Activated CD4-positive, alpha-beta T cell treated with anti-CD3 and anti-CD28 coated beads, Interleukin-2, amount 10 ng/mL, durations not matched to agents 24 days and 14 days (primary cell): ENCODE results near the gene PRR5L. TPM values are rescaled to one million over a fixed set of nuclear protein-coding genes. Genes with fewer than 3 reads are reported as not detected.

Experiments
- DNase-seq: peaks from one replicate; pipeline ENCODE4 v3.0.0; 2022
- H3K27ac Mint-ChIP-seq: one replicate; pipeline ENCODE4 v1.8.0; 2022; ENCODE audit warnings: mild to moderate bottlenecking, mixed read lengths
- H3K27me3 Mint-ChIP-seq: one replicate; pipeline ENCODE4 v1.8.0; 2022; ENCODE audit warnings: mixed read lengths
- H3K36me3 Mint-ChIP-seq: one replicate; pipeline ENCODE4 v1.8.0; 2022; ENCODE audit warnings: low read depth, mild to moderate bottlenecking, mixed read lengths
- H3K4me1 Mint-ChIP-seq: one replicate; pipeline ENCODE4 v1.8.0; 2021; ENCODE audit warnings: mixed read lengths
- H3K4me3 Mint-ChIP-seq: one replicate; pipeline ENCODE4 v1.8.0; 2022; ENCODE audit warnings: mild to moderate bottlenecking, moderate library complexity, mixed read lengths
- H3K9me3 Mint-ChIP-seq: one replicate; pipeline ENCODE4 v1.8.0; 2021; ENCODE audit warnings: mixed read lengths
- intact Hi-C: fragments of 100-400 bp; cut with micrococcal nuclease; formaldehyde crosslinking; loops from one replicate; pipeline ENCODE4 v1.15.1; 2023
- total RNA-seq: library from RNA; stranded (reverse); gene quantifications from 2 replicates; pipeline ENCODE4 v1.2.3, GENCODE V29; 2022

Gene PRR5L
- total RNA-seq, 1 donor from 2014 or later = 54.5 TPM

- intact Hi-C loops = no loop called here
- H3K27ac Mint-ChIP-seq = no peak overlapping the region
- no peak overlapping the region for H3K4me3 Mint-ChIP-seq
- H3K4me1 Mint-ChIP-seq = peaks cover 29% of the 10 kb centered on the region
- peaks cover 57% of the 10 kb centered on the region for H3K36me3 Mint-ChIP-seq
- DNase-seq = no peak
- no peaks in the 10 kb centered on the region for H3K9me3 Mint-ChIP-seq
- H3K27me3 Mint-ChIP-seq = no peaks in the 10 kb centered on the region
Measured at GRCh38 chr11:36427079-36427478, 131.0 kb downstream of the PRR5L start.

DNA sequence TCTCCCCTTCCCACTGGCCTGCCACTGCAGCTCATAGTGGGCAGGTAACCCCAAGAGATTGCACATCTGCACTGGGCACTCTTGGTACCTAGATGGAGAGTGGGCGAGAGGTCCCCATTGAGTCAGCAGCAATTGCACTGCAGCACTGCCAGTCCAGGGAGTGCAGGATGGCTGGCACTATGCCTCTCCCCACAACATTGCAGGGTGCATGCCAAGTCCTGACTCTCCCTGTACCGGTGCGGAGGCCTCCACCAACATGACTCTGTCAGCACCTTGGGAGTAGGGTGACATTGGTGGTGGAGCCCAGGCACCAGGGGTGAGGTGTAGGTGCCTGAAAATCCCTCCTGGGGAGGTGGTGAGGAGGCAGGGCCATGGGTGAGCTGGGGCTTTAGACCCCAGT lies 131.8 kb downstream of the PRR5L start:
- H3K27me3 Mint-ChIP-seq = no peaks in the 10 kb centered on the region
- no peak overlapping the region for H3K4me3 Mint-ChIP-seq
- peaks cover 29% of the 10 kb centered on the region for H3K4me1 Mint-ChIP-seq
- no peak for DNase-seq
- no peaks in the 10 kb centered on the region for H3K9me3 Mint-ChIP-seq
- H3K36me3 Mint-ChIP-seq = peaks cover 60% of the 10 kb centered on the region
- intact Hi-C loops = no loop called here
- no peak overlapping the region for H3K27ac Mint-ChIP-seq

GRCh38 chr11:36431429-36432092 lies 135.5 kb downstream of the PRR5L start:
- H3K36me3 Mint-ChIP-seq = peaks cover 63% of the 10 kb centered on the region
- no peaks in the 10 kb centered on the region for H3K9me3 Mint-ChIP-seq
- peak overlapping the region; percentile 49 for H3K27ac Mint-ChIP-seq
- intact Hi-C loops = loop anchor here (1.0 kb wide), 3 partner anchors 10 to 22 kb away; no protein-coding TSS in a partner anchor
- peaks cover 14% of the 10 kb centered on the region for H3K4me1 Mint-ChIP-seq
- H3K4me3 Mint-ChIP-seq = peak overlapping the region; percentile 51
- DNase-seq = peak; percentile 70
- no peaks in the 10 kb centered on the region for H3K27me3 Mint-ChIP-seq

DNA sequence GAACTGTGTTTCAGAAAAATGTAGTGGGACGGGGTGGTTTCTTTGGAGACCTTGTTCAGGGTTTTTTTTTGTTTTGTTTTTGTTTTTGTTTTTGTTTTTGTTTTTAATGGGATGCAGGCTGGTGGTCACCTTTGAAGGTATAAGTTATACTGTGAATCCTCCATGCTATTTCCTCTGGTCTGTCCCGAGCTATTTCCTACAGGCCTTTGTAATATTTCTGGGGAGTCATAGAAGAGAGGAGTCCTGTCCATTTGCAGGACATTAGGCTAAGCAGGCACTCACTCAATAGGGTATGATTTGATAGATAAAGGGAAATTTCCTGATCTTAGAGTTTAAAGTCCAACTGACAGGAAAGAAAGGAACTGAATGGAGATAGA lies 136.0 kb downstream of the PRR5L start:
- Mint-ChIP-seq H3K4me1 (peaks cover 14% of the 10 kb centered on the region), H3K4me3 (no peak overlapping the region), H3K9me3 (no peaks in the 10 kb centered on the region), H3K27ac (peak overlapping the region; percentile 49), H3K27me3 (no peaks in the 10 kb centered on the region), H3K36me3 (peaks cover 65% of the 10 kb centered on the region)
- DNase-seq = no peak
- intact Hi-C loops = loop anchor here (1.0 kb wide), 1 partner anchor 9 kb away; no protein-coding TSS in a partner anchor

- no peak overlapping the region for H3K27ac Mint-ChIP-seq
- no peaks in the 10 kb centered on the region for H3K9me3 Mint-ChIP-seq
- peaks cover 67% of the 10 kb centered on the region for H3K36me3 Mint-ChIP-seq
- no peaks in the 10 kb centered on the region for H3K27me3 Mint-ChIP-seq
- peaks cover 14% of the 10 kb centered on the region for H3K4me1 Mint-ChIP-seq
- DNase-seq = no peak
- H3K4me3 Mint-ChIP-seq = no peak overlapping the region
- intact Hi-C loops = loop anchor here (1.0 kb wide), 1 partner anchor 9 kb away; no protein-coding TSS in a partner anchor
Measured at GRCh38 chr11:36432738-36433137, 136.7 kb downstream of the PRR5L start.

GRCh38 chr11:36436064-36436463 lies 140.0 kb downstream of the PRR5L start:
- Mint-ChIP-seq H3K9me3 (peaks cover 7% of the 10 kb centered on the region), H3K27ac (no peak overlapping the region), H3K27me3 (no peaks in the 10 kb centered on the region), H3K4me1 (peaks cover 18% of the 10 kb centered on the region), H3K4me3 (no peak overlapping the region), H3K36me3 (peaks cover 79% of the 10 kb centered on the region)
- intact Hi-C loops = no loop called here
- DNase-seq = no peak

DNA sequence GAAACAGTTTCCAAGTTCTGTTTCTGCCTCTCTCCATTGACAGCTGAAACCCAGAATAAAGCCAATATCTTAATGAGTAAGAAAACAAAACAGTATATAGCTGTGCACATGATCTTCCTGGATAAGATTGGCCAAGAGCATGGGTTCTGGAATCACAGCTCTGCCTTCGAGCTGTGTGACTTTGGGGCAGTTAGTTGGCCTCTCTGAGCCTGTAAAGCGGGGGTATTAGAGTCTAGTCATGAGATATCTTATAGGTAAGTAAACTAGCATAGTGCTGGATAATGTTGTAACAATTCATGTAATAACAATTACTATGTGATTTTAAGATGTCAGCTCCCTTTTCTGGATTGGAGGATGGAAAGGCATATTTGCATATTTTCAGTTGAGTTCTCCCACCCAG lies 140.5 kb downstream of the PRR5L start:
- peaks cover 79% of the 10 kb centered on the region for H3K36me3 Mint-ChIP-seq
- no peaks in the 10 kb centered on the region for H3K27me3 Mint-ChIP-seq
- intact Hi-C loops = no loop called here
- DNase-seq = no peak
- no peak overlapping the region for H3K27ac Mint-ChIP-seq
- H3K9me3 Mint-ChIP-seq = peaks cover 7% of the 10 kb centered on the region
- peaks cover 17% of the 10 kb centered on the region for H3K4me1 Mint-ChIP-seq
- H3K4me3 Mint-ChIP-seq = no peak overlapping the region

GRCh38 chr11:36437413-36437812 lies 141.3 kb downstream of the PRR5L start:
- Mint-ChIP-seq H3K9me3 (peaks cover 7% of the 10 kb centered on the region), H3K4me3 (no peak overlapping the region), H3K27me3 (no peaks in the 10 kb centered on the region), H3K4me1 (peaks cover 15% of the 10 kb centered on the region), H3K27ac (no peak overlapping the region), H3K36me3 (peaks cover 77% of the 10 kb centered on the region)
- DNase-seq = no peak
- intact Hi-C loops = no loop called here

GRCh38 chr11:36438126-36438525 lies 142.0 kb downstream of the PRR5L start:
- intact Hi-C loops = no loop called here
- peaks cover 75% of the 10 kb centered on the region for H3K36me3 Mint-ChIP-seq
- no peak overlapping the region for H3K27ac Mint-ChIP-seq

GRCh38 chr11:36441610-36442208 lies 145.6 kb downstream of the PRR5L start:
- Mint-ChIP-seq H3K4me3 (no peak overlapping the region), H3K4me1 (peaks cover 18% of the 10 kb centered on the region), H3K9me3 (peaks cover 7% of the 10 kb centered on the region), H3K27me3 (peaks cover 4% of the 10 kb centered on the region), H3K27ac (no peak overlapping the region), H3K36me3 (peaks cover 71% of the 10 kb centered on the region)
- intact Hi-C loops = loop anchor here (1.0 to 2.0 kb wide), 3 partner anchors 9 to 51 kb away; no protein-coding TSS in a partner anchor
- DNase-seq = no peak

More at GRCh38 chr11:36438126-36438525, 142.0 kb downstream of the PRR5L start:
- H3K9me3 Mint-ChIP-seq = peaks cover 7% of the 10 kb centered on the region
- no peak overlapping the region for H3K4me3 Mint-ChIP-seq
- H3K4me1 Mint-ChIP-seq = peaks cover 20% of the 10 kb centered on the region
- no peaks in the 10 kb centered on the region for H3K27me3 Mint-ChIP-seq
- no peak for DNase-seq

GRCh38 chr11:36443661-36444060 lies 147.6 kb downstream of the PRR5L start:
- peaks cover 69% of the 10 kb centered on the region for H3K36me3 Mint-ChIP-seq
- peaks cover 18% of the 10 kb centered on the region for H3K4me1 Mint-ChIP-seq
- DNase-seq = no peak
- intact Hi-C loops = loop anchor here (2.0 kb wide), 1 partner anchor 53 kb away; no protein-coding TSS in a partner anchor
- H3K27me3 Mint-ChIP-seq = peaks cover 4% of the 10 kb centered on the region
- peaks cover 7% of the 10 kb centered on the region for H3K9me3 Mint-ChIP-seq
- no peak overlapping the region for H3K27ac Mint-ChIP-seq
- H3K4me3 Mint-ChIP-seq = no peak overlapping the region

- peaks cover 25% of the 10 kb centered on the region for H3K4me1 Mint-ChIP-seq
- no peaks in the 10 kb centered on the region for H3K9me3 Mint-ChIP-seq
- no peak for DNase-seq
- H3K4me3 Mint-ChIP-seq = no peak overlapping the region
- intact Hi-C loops = no loop called here
- no peak overlapping the region for H3K27ac Mint-ChIP-seq
- H3K36me3 Mint-ChIP-seq = peaks cover 74% of the 10 kb centered on the region
- peaks cover 4% of the 10 kb centered on the region for H3K27me3 Mint-ChIP-seq
Measured at GRCh38 chr11:36446135-36446534, 150.0 kb downstream of the PRR5L start.

GRCh38 chr11:36447514-36447913 lies 151.4 kb downstream of the PRR5L start:
- H3K27me3 Mint-ChIP-seq = peaks cover 4% of the 10 kb centered on the region
- no peak for DNase-seq
- H3K4me3 Mint-ChIP-seq = no peak overlapping the region
- peaks cover 30% of the 10 kb centered on the region for H3K4me1 Mint-ChIP-seq
- peaks cover 77% of the 10 kb centered on the region for H3K36me3 Mint-ChIP-seq
- no peaks in the 10 kb centered on the region for H3K9me3 Mint-ChIP-seq
- intact Hi-C loops = no loop called here
- H3K27ac Mint-ChIP-seq = no peak overlapping the region

DNA sequence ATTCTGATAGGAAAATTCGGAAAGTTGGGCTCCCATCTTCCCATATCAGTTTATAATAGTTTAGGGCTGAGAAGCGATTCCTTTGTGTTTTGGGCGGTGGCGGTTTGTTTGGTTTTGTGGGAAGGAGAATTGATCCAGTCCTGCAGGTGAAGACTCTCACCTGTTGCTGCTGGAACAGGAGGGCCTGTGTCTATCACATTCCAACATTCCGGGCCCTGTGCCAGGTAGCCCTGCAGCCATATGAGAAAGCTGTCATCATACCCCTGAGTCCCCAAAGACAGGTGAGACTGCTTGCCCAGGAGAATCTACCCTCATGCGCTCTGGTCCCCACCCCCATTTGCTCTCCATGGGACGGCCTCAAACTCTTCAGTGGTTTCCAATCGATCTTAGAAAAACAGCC lies 151.9 kb downstream of the PRR5L start:
- H3K4me1 Mint-ChIP-seq = peaks cover 30% of the 10 kb centered on the region
- no peak overlapping the region for H3K27ac Mint-ChIP-seq
- H3K4me3 Mint-ChIP-seq = no peak overlapping the region
- DNase-seq = no peak
- H3K9me3 Mint-ChIP-seq = no peaks in the 10 kb centered on the region
- peaks cover 4% of the 10 kb centered on the region for H3K27me3 Mint-ChIP-seq
- H3K36me3 Mint-ChIP-seq = peaks cover 74% of the 10 kb centered on the region
- intact Hi-C loops = loop anchor here (1.0 kb wide), 1 partner anchor 44 kb away; no protein-coding TSS in a partner anchor
